ENCODE measurements around the gene UMODL1. TPM values are rescaled to one million over a fixed set of nuclear protein-coding genes. Genes with fewer than 3 reads are reported as not detected.

Gene UMODL1
- polyA plus RNA-seq, 2 donors = 0.12 to 0.18 TPM

GRCh38 chr21:42108554-42109340, 37.6 kb downstream of the UMODL1 start:
- Histone ChIP-seq H3K27me3 (ENCODE audit: control insufficient read depth in 1 of 2, insufficient read depth in 2 of 2, low read length in 2 of 2) (no peaks in the 10 kb centered on the region), H3K4me3 (ENCODE audit: low read depth in 1 of 2, low read length in 2 of 2) (no peak overlapping the region), H3K36me3 (ENCODE audit: control insufficient read depth in 2 of 2, insufficient read depth in 2 of 2, low read length in 1 of 2) (no peaks in the 10 kb centered on the region), H3K9me3 (ENCODE audit: control insufficient read depth in 2 of 2, insufficient read depth in 1 of 2, low read depth in 1 of 2, low read length in 1 of 2) (no peaks in the 10 kb centered on the region), H3K4me1 (ENCODE audit: control insufficient read depth in 2 of 2, insufficient read depth in 2 of 2, low read length in 1 of 2) (peaks cover 2 to 9% of the 10 kb centered on the region in 2 donors), H3K27ac (ENCODE audit: low read depth in 2 of 2, low read length in 1 of 2) (no peak overlapping the region)
- WGBS, 2 donors = 70 to 77% methylated on average over 26 of the region's 26 CpGs

- WGBS, 2 donors = 85 to 90% methylated on average over 14 of the region's 14 CpGs
- Histone ChIP-seq H3K27me3 (ENCODE audit: control insufficient read depth in 1 of 2, insufficient read depth in 2 of 2, low read length in 2 of 2) (no peaks in the 10 kb centered on the region), H3K9me3 (ENCODE audit: control insufficient read depth in 2 of 2, insufficient read depth in 1 of 2, low read depth in 1 of 2, low read length in 1 of 2) (no peaks in the 10 kb centered on the region), H3K4me1 (ENCODE audit: control insufficient read depth in 2 of 2, insufficient read depth in 2 of 2, low read length in 1 of 2) (peaks cover 2 to 11% of the 10 kb centered on the region in 2 donors), H3K27ac (ENCODE audit: low read depth in 2 of 2, low read length in 1 of 2) (no peak overlapping the region), H3K4me3 (ENCODE audit: low read depth in 1 of 2, low read length in 2 of 2) (no peak overlapping the region), H3K36me3 (ENCODE audit: control insufficient read depth in 2 of 2, insufficient read depth in 2 of 2, low read length in 1 of 2) (no peaks in the 10 kb centered on the region)
These were observed 38.4 kb downstream of the UMODL1 start for GRCh38 chr21:42109473-42109872.

GRCh38 chr21:42109873-42110525, 38.9 kb downstream of the UMODL1 start:
- Histone ChIP-seq H3K9me3 (ENCODE audit: control insufficient read depth in 2 of 2, insufficient read depth in 1 of 2, low read depth in 1 of 2, low read length in 1 of 2) (no peaks in the 10 kb centered on the region), H3K36me3 (ENCODE audit: control insufficient read depth in 2 of 2, insufficient read depth in 2 of 2, low read length in 1 of 2) (no peaks in the 10 kb centered on the region), H3K27me3 (ENCODE audit: control insufficient read depth in 1 of 2, insufficient read depth in 2 of 2, low read length in 2 of 2) (no peaks in the 10 kb centered on the region), H3K4me3 (ENCODE audit: low read depth in 1 of 2, low read length in 2 of 2) (no peak overlapping the region), H3K27ac (ENCODE audit: low read depth in 2 of 2, low read length in 1 of 2) (no peak overlapping the region), H3K4me1 (ENCODE audit: control insufficient read depth in 2 of 2, insufficient read depth in 2 of 2, low read length in 1 of 2) (peaks cover 2 to 11% of the 10 kb centered on the region in 2 donors)
- 66 to 75% methylated on average over 17 of the region's 17 CpGs for WGBS, 2 donors

- Histone ChIP-seq H3K9me3 (ENCODE audit: control insufficient read depth in 2 of 2, insufficient read depth in 1 of 2, low read depth in 1 of 2, low read length in 1 of 2) (no peaks in the 10 kb centered on the region), H3K27me3 (ENCODE audit: control insufficient read depth in 1 of 2, insufficient read depth in 2 of 2, low read length in 2 of 2) (no peaks in the 10 kb centered on the region), H3K27ac (ENCODE audit: low read depth in 2 of 2, low read length in 1 of 2) (no peak overlapping the region), H3K36me3 (ENCODE audit: control insufficient read depth in 2 of 2, insufficient read depth in 2 of 2, low read length in 1 of 2) (no peaks in the 10 kb centered on the region), H3K4me1 (ENCODE audit: control insufficient read depth in 2 of 2, insufficient read depth in 2 of 2, low read length in 1 of 2) (peaks cover 2 to 11% of the 10 kb centered on the region in 2 donors), H3K4me3 (ENCODE audit: low read depth in 1 of 2, low read length in 2 of 2) (no peak overlapping the region)
- WGBS, 2 donors = 82 to 86% methylated on average over 22 to 24 of the region's 24 CpGs
These were observed 39.8 kb downstream of the UMODL1 start for GRCh38 chr21:42110691-42111469.

- no peaks in the 10 kb centered on the region for H3K9me3 ChIP-seq (ENCODE audit: control insufficient read depth in 2 of 2, insufficient read depth in 1 of 2, low read depth in 1 of 2, low read length in 1 of 2)
These were observed 40.3 kb downstream of the UMODL1 start for GRCh38 chr21:42111470-42111743.

GRCh38 chr21:42111811-42112210, 40.7 kb downstream of the UMODL1 start:
- Histone ChIP-seq H3K4me3 (ENCODE audit: low read depth in 1 of 2, low read length in 2 of 2) (no peak overlapping the region), H3K27ac (ENCODE audit: low read depth in 2 of 2, low read length in 1 of 2) (no peak overlapping the region), H3K36me3 (ENCODE audit: control insufficient read depth in 2 of 2, insufficient read depth in 2 of 2, low read length in 1 of 2) (no peaks in the 10 kb centered on the region), H3K27me3 (ENCODE audit: control insufficient read depth in 1 of 2, insufficient read depth in 2 of 2, low read length in 2 of 2) (no peaks in the 10 kb centered on the region), H3K4me1 (ENCODE audit: control insufficient read depth in 2 of 2, insufficient read depth in 2 of 2, low read length in 1 of 2) (peaks cover 2 to 11% of the 10 kb centered on the region in 2 donors), H3K9me3 (ENCODE audit: control insufficient read depth in 2 of 2, insufficient read depth in 1 of 2, low read depth in 1 of 2, low read length in 1 of 2) (no peaks in the 10 kb centered on the region)
- WGBS, 2 donors = 93 to 95% methylated on average over 10 of the region's 10 CpGs

More at GRCh38 chr21:42111470-42111743, 40.3 kb downstream of the UMODL1 start:
- no peak overlapping the region for H3K27ac ChIP-seq (ENCODE audit: low read depth in 2 of 2, low read length in 1 of 2)
- no peak overlapping the region for H3K4me3 ChIP-seq (ENCODE audit: low read depth in 1 of 2, low read length in 2 of 2)
- 88 to 90% methylated on average over 8 of the region's 8 CpGs for WGBS, 2 donors
- H3K4me1 ChIP-seq (ENCODE audit: control insufficient read depth in 2 of 2, insufficient read depth in 2 of 2, low read length in 1 of 2) = peaks cover 2 to 11% of the 10 kb centered on the region in 2 donors
- H3K27me3 ChIP-seq (ENCODE audit: control insufficient read depth in 1 of 2, insufficient read depth in 2 of 2, low read length in 2 of 2) = no peaks in the 10 kb centered on the region
- H3K36me3 ChIP-seq (ENCODE audit: control insufficient read depth in 2 of 2, insufficient read depth in 2 of 2, low read length in 1 of 2) = no peaks in the 10 kb centered on the region

GRCh38 chr21:42112238-42112637, 41.1 kb downstream of the UMODL1 start:
- Histone ChIP-seq H3K4me1 (ENCODE audit: control insufficient read depth in 2 of 2, insufficient read depth in 2 of 2, low read length in 1 of 2) (peaks cover 2 to 11% of the 10 kb centered on the region in 2 donors), H3K9me3 (ENCODE audit: control insufficient read depth in 2 of 2, insufficient read depth in 1 of 2, low read depth in 1 of 2, low read length in 1 of 2) (no peaks in the 10 kb centered on the region), H3K27ac (ENCODE audit: low read depth in 2 of 2, low read length in 1 of 2) (no peak overlapping the region), H3K4me3 (ENCODE audit: low read depth in 1 of 2, low read length in 2 of 2) (no peak overlapping the region), H3K27me3 (ENCODE audit: control insufficient read depth in 1 of 2, insufficient read depth in 2 of 2, low read length in 2 of 2) (no peaks in the 10 kb centered on the region), H3K36me3 (ENCODE audit: control insufficient read depth in 2 of 2, insufficient read depth in 2 of 2, low read length in 1 of 2) (no peaks in the 10 kb centered on the region)
- 74 to 86% methylated on average over 1 of the region's 1 CpG for WGBS, 2 donors

- 60 to 67% methylated on average over 4 of the region's 4 CpGs for WGBS, 2 donors
- H3K4me1 ChIP-seq (ENCODE audit: control insufficient read depth in 2 of 2, insufficient read depth in 2 of 2, low read length in 1 of 2) = peaks cover 2 to 7% of the 10 kb centered on the region in 2 donors
- H3K36me3 ChIP-seq (ENCODE audit: control insufficient read depth in 2 of 2, insufficient read depth in 2 of 2, low read length in 1 of 2) = no peaks in the 10 kb centered on the region
- no peak overlapping the region for H3K4me3 ChIP-seq (ENCODE audit: low read depth in 1 of 2, low read length in 2 of 2)
- no peaks in the 10 kb centered on the region for H3K9me3 ChIP-seq (ENCODE audit: control insufficient read depth in 2 of 2, insufficient read depth in 1 of 2, low read depth in 1 of 2, low read length in 1 of 2)
- H3K27me3 ChIP-seq (ENCODE audit: control insufficient read depth in 1 of 2, insufficient read depth in 2 of 2, low read length in 2 of 2) = no peaks in the 10 kb centered on the region
- no peak overlapping the region for H3K27ac ChIP-seq (ENCODE audit: low read depth in 2 of 2, low read length in 1 of 2)
These were observed 41.7 kb downstream of the UMODL1 start for GRCh38 chr21:42112857-42113256.

GRCh38 chr21:42113926-42114409, 42.9 kb downstream of the UMODL1 start:
- WGBS, 2 donors = 35 to 53% methylated on average over 13 of the region's 13 CpGs
- H3K27me3 ChIP-seq (ENCODE audit: control insufficient read depth in 1 of 2, insufficient read depth in 2 of 2, low read length in 2 of 2) = no peaks in the 10 kb centered on the region
- no peak overlapping the region for H3K4me3 ChIP-seq (ENCODE audit: low read depth in 1 of 2, low read length in 2 of 2)
- H3K27ac ChIP-seq (ENCODE audit: low read depth in 2 of 2, low read length in 1 of 2) = no peak overlapping the region
- no peaks in the 10 kb centered on the region for H3K9me3 ChIP-seq (ENCODE audit: control insufficient read depth in 2 of 2, insufficient read depth in 1 of 2, low read depth in 1 of 2, low read length in 1 of 2)
- peaks cover 2% of the 10 kb centered on the region in 2 donors for H3K4me1 ChIP-seq (ENCODE audit: control insufficient read depth in 2 of 2, insufficient read depth in 2 of 2, low read length in 1 of 2)
- H3K36me3 ChIP-seq (ENCODE audit: control insufficient read depth in 2 of 2, insufficient read depth in 2 of 2, low read length in 1 of 2) = no peaks in the 10 kb centered on the region

Measured in esophagus (tissue), 2 donors.